ENCODE measurements around the gene EML2.

DNA sequence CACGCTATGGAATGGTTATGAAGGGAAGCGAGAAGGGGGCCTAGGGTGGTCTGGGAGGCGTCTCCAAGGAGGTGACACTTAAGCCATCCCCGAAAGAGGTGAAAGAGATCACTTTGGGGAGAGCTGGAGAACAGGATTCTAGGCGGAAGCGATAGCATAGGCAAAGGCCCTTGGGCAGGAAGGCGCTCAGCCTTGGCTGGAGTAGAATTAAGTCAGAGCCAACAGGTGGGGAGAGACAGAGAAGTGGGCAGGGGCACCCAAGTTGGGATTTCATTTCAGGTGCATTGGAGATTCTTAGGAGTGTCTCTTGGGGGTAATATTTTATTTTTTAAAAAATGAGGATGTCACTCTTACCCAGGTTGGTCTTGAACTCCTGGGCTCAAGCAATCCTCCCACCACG, 42.9 kb upstream of the EML2 start:
- TF ChIP-seq EZH2phosphoT487 (IDR thresholded peaks at IDR 0.05; ENCODE audit: low read length) (no peak), EZH2 (optimal IDR thresholded peaks at IDR 0.05; ENCODE audit: low read depth, low read length) (no peak)
- TF ChIP-seq, protein P1, sequence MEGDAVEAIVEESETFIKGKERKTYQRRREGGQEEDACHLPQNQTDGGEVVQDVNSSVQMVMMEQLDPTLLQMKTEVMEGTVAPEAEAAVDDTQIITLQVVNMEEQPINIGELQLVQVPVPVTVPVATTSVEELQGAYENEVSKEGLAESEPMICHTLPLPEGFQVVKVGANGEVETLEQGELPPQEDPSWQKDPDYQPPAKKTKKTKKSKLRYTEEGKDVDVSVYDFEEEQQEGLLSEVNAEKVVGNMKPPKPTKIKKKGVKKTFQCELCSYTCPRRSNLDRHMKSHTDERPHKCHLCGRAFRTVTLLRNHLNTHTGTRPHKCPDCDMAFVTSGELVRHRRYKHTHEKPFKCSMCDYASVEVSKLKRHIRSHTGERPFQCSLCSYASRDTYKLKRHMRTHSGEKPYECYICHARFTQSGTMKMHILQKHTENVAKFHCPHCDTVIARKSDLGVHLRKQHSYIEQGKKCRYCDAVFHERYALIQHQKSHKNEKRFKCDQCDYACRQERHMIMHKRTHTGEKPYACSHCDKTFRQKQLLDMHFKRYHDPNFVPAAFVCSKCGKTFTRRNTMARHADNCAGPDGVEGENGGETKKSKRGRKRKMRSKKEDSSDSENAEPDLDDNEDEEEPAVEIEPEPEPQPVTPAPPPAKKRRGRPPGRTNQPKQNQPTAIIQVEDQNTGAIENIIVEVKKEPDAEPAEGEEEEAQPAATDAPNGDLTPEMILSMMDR (IDR thresholded peaks at IDR 0.05; ENCODE audit: low read length), result no peak
